ENCODE measurements around the gene DIAPH1. TPM values are rescaled to one million over a fixed set of nuclear protein-coding genes. Genes with fewer than 3 reads are reported as not detected.
A peak's percentile ranks its signal among the peaks of the same experiment; 100 is the strongest.

DIAPH1 gene
- polyA plus RNA-seq (2013, experiment 1 of 2), result 34.7 TPM
- polyA plus RNA-seq (2013, experiment 2 of 2), result 34.1 TPM

DNA sequence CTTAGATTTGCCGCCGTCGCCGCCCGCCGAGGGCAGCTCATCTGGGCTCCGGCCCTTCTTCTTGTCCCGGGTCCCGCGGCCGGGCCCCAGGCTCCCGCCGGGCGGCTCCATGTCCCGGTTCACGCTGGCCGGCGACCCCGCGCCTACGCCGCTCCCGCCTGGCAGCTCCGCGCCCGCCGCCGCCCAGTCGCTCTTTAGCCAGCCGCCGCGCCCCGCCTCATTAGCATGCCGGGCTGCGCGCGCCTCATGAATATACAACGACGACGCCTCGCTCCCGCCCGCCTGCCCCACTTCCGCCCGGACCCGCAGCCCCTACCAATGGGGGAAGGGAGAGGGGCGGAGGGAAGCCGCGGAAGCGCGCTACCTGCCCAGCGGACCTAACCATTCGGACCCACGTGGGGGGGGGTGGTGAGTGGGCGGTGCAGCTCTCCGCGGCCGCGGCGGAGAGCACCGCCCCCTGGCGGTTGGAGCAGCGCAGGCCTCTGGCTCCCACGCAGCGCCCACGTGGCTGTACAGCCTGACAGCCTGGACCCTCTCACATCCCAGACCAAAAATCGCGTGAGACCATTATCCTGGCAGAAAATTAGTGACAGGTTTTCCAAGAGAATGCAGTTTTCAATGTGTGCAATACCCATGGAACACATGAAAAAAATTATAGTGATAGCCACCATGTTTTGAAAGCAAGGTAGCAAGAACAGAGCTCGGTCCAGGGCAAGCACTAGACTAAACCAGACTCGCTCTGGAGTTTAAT is at the start of gene DIAPH1:
Gene DIAPH1, minus strand, starts transcription at position 197 of the 751 bp plus-strand sequence. Its CDS starts 86 bp downstream, at position 111.
- Histone ChIP-seq H3K9ac (ENCODE audit: low read depth, low read length, poor library complexity) (peak within 1 kb of the TSS; percentile 14), H2BK12ac (ENCODE audit: low read length) (no peak within 1 kb of the TSS), H2BK120ac (ENCODE audit: low read depth, low read length) (no peak within 1 kb of the TSS), H4K8ac (ENCODE audit: low read depth, low read length) (no peak within 1 kb of the TSS), H2BK15ac (ENCODE audit: low read length) (no peak within 1 kb of the TSS), H3K14ac (ENCODE audit: low read length) (no peak within 1 kb of the TSS), H2AK5ac (ENCODE audit: low read depth, low read length) (no peak within 1 kb of the TSS), H2BK5ac (ENCODE audit: low read length) (peak within 1 kb of the TSS; percentile 87), H3K4me2 (ENCODE audit: insufficient read depth, low read length, poor library complexity, severe bottlenecking) (peak within 1 kb of the TSS; percentile 52), H3K4me1 (ENCODE audit: control insufficient read depth in 2 of 2, insufficient read depth in 1 of 2, low read depth in 1 of 2, low read length in 2 of 2) (peaks cover 6 to 9% of the 10 kb centered on the region in 2 donors), H3K23ac (ENCODE audit: low read depth, low read length, poor library complexity) (peak within 1 kb of the TSS; percentile 50), H3K4ac (ENCODE audit: low read length) (no peak within 1 kb of the TSS), H4K91ac (ENCODE audit: low read depth, low read length, poor library complexity) (no peak within 1 kb of the TSS), H3K9me3 (replicated peaks in 1 of 2; ENCODE audit: control insufficient read depth in 2 of 2, insufficient read depth in 1 of 2, low read depth in 1 of 2, low read length in 2 of 2) (peaks cover 0 to 11% of the 10 kb centered on the region in 2 donors), H3K27ac (replicated peaks; ENCODE audit: low read length) (peak within 1 kb of the TSS; percentile 57), H3K79me1 (ENCODE audit: low read depth, low read length) (peaks cover 2% of the 10 kb centered on the region), H3K4me3 (ENCODE audit: low read length in 2 of 2) (peak within 1 kb of the TSS; percentile 77 to 88), H3K18ac (ENCODE audit: low read length) (peak within 1 kb of the TSS; percentile 71), H3K27me3 (ENCODE audit: control insufficient read depth in 3 of 3, insufficient read depth in 3 of 3, low read depth in 1 of 3, low read length in 3 of 3) (no peaks in the 10 kb centered on the region), H2AFZ (ENCODE audit: low read length) (peak within 1 kb of the TSS; percentile 96), H3K36me3 (replicated peaks in 1 of 2; ENCODE audit: control insufficient read depth in 2 of 2, insufficient read depth in 2 of 2, low read length in 2 of 2) (peaks cover 11 to 61% of the 10 kb centered on the region in 2 donors)
- peak; percentile 96 for DNase-seq (ENCODE audit: low spot score)
- no CpG with 5 or more reads among the region's 70 CpGs for WGBS, 2 donors (ENCODE audit: extremely low coverage in 2 of 2, insufficient read length in 2 of 2, insufficient replicate concordance in 1 of 2)

GRCh38 chr5:141665995-141666940 is 47.5 kb upstream of the DIAPH1 start:
- H3K14ac ChIP-seq (ENCODE audit: low read length), result no peak overlapping the region
- no peaks in the 10 kb centered on the region for H3K4me1 ChIP-seq (ENCODE audit: control insufficient read depth in 2 of 2, insufficient read depth in 1 of 2, low read depth in 1 of 2, low read length in 2 of 2)
- H2AFZ ChIP-seq (ENCODE audit: low read length), result no peak overlapping the region
- no CpG with 5 or more reads among the region's 18 CpGs for WGBS, 2 donors (ENCODE audit: extremely low coverage in 2 of 2, insufficient read length in 2 of 2, insufficient replicate concordance in 1 of 2)
- no peak overlapping the region for H3K4me3 ChIP-seq (ENCODE audit: low read length in 2 of 2)
- no peak overlapping the region for H3K18ac ChIP-seq (ENCODE audit: low read length)
- no peak for DNase-seq (ENCODE audit: low spot score)
- H2BK120ac ChIP-seq (ENCODE audit: low read depth, low read length), result no peak overlapping the region
- no peak overlapping the region for H2BK5ac ChIP-seq (ENCODE audit: low read length)
- H3K79me1 ChIP-seq (ENCODE audit: low read depth, low read length), result no peaks in the 10 kb centered on the region
- peaks cover 9 to 38% of the 10 kb centered on the region in 2 donors for H3K36me3 ChIP-seq (replicated peaks in 1 of 2; ENCODE audit: control insufficient read depth in 2 of 2, insufficient read depth in 2 of 2, low read length in 2 of 2)
- no peaks in the 10 kb centered on the region for H3K27me3 ChIP-seq (ENCODE audit: control insufficient read depth in 3 of 3, insufficient read depth in 3 of 3, low read depth in 1 of 3, low read length in 3 of 3)
- no peak overlapping the region for H3K27ac ChIP-seq (replicated peaks; ENCODE audit: low read length)
- no peaks in the 10 kb centered on the region for H3K9me3 ChIP-seq (replicated peaks in 1 of 2; ENCODE audit: control insufficient read depth in 2 of 2, insufficient read depth in 1 of 2, low read depth in 1 of 2, low read length in 2 of 2)
- H3K4me2 ChIP-seq (ENCODE audit: insufficient read depth, low read length, poor library complexity, severe bottlenecking), result no peak overlapping the region
- no peak overlapping the region for H3K23ac ChIP-seq (ENCODE audit: low read depth, low read length, poor library complexity)
- no peak overlapping the region for H2BK15ac ChIP-seq (ENCODE audit: low read length)
- no peak overlapping the region for H3K4ac ChIP-seq (ENCODE audit: low read length)
- no peak overlapping the region for H4K91ac ChIP-seq (ENCODE audit: low read depth, low read length, poor library complexity)
- H3K9ac ChIP-seq (ENCODE audit: low read depth, low read length, poor library complexity), result no peak overlapping the region
- H2AK5ac ChIP-seq (ENCODE audit: low read depth, low read length), result no peak overlapping the region
- H4K8ac ChIP-seq (ENCODE audit: low read depth, low read length), result no peak overlapping the region
- H2BK12ac ChIP-seq (ENCODE audit: low read length), result no peak overlapping the region

- DNase-seq (ENCODE audit: low spot score), result peak; percentile 74
- Histone ChIP-seq H2BK5ac (ENCODE audit: low read length) (no peak overlapping the region), H2BK120ac (ENCODE audit: low read depth, low read length) (no peak overlapping the region), H3K4me2 (ENCODE audit: insufficient read depth, low read length, poor library complexity, severe bottlenecking) (no peak overlapping the region), H3K27me3 (ENCODE audit: control insufficient read depth in 3 of 3, insufficient read depth in 3 of 3, low read depth in 1 of 3, low read length in 3 of 3) (no peaks in the 10 kb centered on the region), H2BK15ac (ENCODE audit: low read length) (no peak overlapping the region), H4K91ac (ENCODE audit: low read depth, low read length, poor library complexity) (no peak overlapping the region), H3K4me1 (ENCODE audit: control insufficient read depth in 2 of 2, insufficient read depth in 1 of 2, low read depth in 1 of 2, low read length in 2 of 2) (no peaks in the 10 kb centered on the region), H3K4me3 (ENCODE audit: low read length in 2 of 2) (no peak overlapping the region), H3K18ac (ENCODE audit: low read length) (no peak overlapping the region), H3K27ac (replicated peaks; ENCODE audit: low read length) (no peak overlapping the region), H4K8ac (ENCODE audit: low read depth, low read length) (no peak overlapping the region), H3K14ac (ENCODE audit: low read length) (no peak overlapping the region), H3K23ac (ENCODE audit: low read depth, low read length, poor library complexity) (no peak overlapping the region), H3K9me3 (replicated peaks in 1 of 2; ENCODE audit: control insufficient read depth in 2 of 2, insufficient read depth in 1 of 2, low read depth in 1 of 2, low read length in 2 of 2) (no peaks in the 10 kb centered on the region), H3K9ac (ENCODE audit: low read depth, low read length, poor library complexity) (peak overlapping the region; percentile 15), H2BK12ac (ENCODE audit: low read length) (no peak overlapping the region), H3K79me1 (ENCODE audit: low read depth, low read length) (no peaks in the 10 kb centered on the region), H2AFZ (ENCODE audit: low read length) (peak overlapping the region; percentile 58), H2AK5ac (ENCODE audit: low read depth, low read length) (no peak overlapping the region), H3K4ac (ENCODE audit: low read length) (no peak overlapping the region), H3K36me3 (replicated peaks in 1 of 2; ENCODE audit: control insufficient read depth in 2 of 2, insufficient read depth in 2 of 2, low read length in 2 of 2) (peaks cover 9 to 27% of the 10 kb centered on the region in 2 donors)
- no CpG with 5 or more reads among the region's 13 CpGs for WGBS, 2 donors (ENCODE audit: extremely low coverage in 2 of 2, insufficient read length in 2 of 2, insufficient replicate concordance in 1 of 2)
Observed at GRCh38 chr5:141664733-141665461, 46.1 kb upstream of the DIAPH1 start.
